GM18951 (cell line): ENCODE data around the gene CYP17A1.
A peak's percentile ranks its signal among the peaks of the same experiment; 100 is the strongest.

Source experiments
- POLR2A ChIP-seq: IDR thresholded peaks from 4 replicates; pipeline ENCODE4 v1.6.1; 2011; ENCODE audit warnings: mild to moderate bottlenecking; ENCODE audit not compliant: insufficient read length, insufficient read depth; ENCODE audit errors: extremely low read depth
- in situ Hi-C: fragments of 300-500 bp; cut with MboI; formaldehyde crosslinking; loops from one replicate; pipeline ENCODE4 v1.12.0; 2022; ENCODE audit warnings: low sequenced_read_pairs, mixed read lengths, inconsistent platforms; ENCODE audit not compliant: unreplicated experiment

Gene CYP17A1

DNA sequence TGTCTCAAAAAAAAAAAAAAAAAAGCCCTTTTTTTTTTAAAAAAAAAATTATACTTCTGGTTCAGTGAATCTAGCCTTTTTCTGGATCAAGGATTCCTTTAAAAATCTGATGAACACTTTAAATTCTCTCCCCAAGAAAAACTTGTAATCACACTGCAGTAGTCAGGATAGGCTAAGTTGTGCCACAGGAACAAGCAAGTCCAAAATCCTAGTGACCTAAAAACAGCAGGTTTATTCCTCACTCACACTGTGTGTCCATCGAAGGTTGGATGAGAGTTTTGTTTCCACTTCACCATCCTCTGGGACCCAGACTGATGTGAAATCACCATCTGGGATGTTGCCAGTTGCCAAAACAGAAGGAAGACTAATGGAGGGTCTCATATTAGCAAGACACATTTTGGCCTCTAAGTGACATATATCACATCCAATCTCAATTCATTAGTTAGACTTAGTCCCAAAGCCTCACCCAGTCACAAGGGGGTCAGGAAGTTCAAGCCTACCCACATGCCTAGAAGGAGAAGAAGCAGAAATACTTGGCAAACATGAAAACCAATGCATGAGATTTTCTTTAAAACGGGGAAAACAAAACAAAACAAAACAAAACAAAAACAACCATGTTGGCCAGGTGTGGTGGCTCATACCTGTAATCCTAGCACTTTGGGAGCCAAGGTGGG lies 32.7 kb downstream of the CYP17A1 start:
- in situ Hi-C loops = no loop called here
- TF ChIP-seq POLR2A = no peak

DNA sequence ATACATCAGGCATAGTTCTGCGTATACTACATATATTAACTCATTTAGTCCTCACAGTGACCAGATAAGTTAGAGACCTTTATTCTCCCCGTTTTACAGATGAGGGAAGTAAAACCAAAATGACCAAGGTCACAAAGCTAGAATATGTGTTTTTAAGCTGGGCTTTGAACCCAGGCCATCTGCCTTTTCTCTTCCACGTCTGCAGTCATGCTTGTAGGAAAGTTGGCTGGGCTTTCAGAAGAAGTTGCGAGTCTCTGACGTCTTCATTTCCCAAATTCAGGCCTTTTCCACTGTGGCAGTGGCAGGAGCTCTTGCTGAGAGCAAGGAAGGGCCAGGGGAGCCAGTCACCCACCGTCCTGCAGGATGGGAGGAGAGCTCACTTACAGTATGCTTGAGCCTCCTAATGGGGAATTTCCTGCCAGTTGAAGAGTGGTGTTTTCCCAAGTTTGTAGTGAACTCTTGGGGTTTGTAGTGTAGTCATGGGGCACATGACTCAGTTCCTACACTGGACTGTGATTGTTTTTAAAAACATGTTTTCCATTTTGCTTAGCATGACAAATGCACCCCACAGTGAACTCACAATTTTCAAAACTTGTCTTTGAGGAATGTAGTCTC lies 34.2 kb downstream of the CYP17A1 start:
- no peak for TF ChIP-seq POLR2A
- in situ Hi-C loops = no loop called here

DNA sequence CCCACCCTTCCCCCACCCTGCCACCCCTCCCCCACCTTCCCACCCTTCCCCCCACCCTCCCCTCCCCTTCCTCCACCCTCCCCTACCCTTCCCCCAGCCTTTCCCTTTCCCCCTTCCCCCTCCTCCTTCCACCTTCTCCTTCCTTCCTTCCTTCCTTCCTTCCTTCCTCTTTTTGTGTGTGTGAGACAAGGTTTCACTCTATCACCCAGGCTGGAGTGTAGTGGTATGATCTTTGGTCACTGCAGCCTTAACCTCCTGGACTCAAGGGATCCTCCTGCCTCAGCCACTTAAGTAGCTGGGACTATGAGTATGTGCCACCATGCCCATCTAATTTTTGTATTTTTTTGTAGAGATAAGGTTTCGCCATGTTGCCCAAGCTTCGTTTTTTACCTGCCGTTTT lies 35.2 kb downstream of the CYP17A1 start:
- in situ Hi-C loops = no loop called here
- TF ChIP-seq POLR2A = no peak

DNA sequence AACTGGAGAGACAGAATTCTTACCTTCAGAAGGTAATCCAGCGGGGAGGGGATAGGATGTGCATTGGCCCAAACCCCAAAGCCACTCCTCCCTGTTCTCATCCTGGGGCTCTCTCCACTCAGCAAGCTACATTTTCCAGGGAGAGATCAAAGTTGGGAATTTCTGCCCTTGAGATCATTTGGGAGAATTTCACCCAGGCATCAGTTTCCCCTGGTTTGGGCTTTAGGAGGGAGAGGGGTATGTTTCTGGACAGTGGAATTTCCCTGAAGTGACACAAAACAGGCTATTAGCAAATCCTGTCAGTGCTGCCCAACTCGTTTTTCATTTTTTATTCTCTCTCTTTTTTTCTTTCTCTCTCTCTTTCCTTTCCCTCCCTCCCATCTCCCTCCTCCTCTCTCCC lies 35.7 kb downstream of the CYP17A1 start:
- in situ Hi-C loops = no loop called here
- no peak for TF ChIP-seq POLR2A

- in situ Hi-C loops = no loop called here
Measured at GRCh38 chr10:102800611-102801335, 36.4 kb downstream of the CYP17A1 start.

GRCh38 chr10:102799691-102800471 lies 37.3 kb downstream of the CYP17A1 start:
- no peak for TF ChIP-seq POLR2A
- in situ Hi-C loops = no loop called here

More at GRCh38 chr10:102800611-102801335, 36.4 kb downstream of the CYP17A1 start:
- no peak for TF ChIP-seq POLR2A

DNA sequence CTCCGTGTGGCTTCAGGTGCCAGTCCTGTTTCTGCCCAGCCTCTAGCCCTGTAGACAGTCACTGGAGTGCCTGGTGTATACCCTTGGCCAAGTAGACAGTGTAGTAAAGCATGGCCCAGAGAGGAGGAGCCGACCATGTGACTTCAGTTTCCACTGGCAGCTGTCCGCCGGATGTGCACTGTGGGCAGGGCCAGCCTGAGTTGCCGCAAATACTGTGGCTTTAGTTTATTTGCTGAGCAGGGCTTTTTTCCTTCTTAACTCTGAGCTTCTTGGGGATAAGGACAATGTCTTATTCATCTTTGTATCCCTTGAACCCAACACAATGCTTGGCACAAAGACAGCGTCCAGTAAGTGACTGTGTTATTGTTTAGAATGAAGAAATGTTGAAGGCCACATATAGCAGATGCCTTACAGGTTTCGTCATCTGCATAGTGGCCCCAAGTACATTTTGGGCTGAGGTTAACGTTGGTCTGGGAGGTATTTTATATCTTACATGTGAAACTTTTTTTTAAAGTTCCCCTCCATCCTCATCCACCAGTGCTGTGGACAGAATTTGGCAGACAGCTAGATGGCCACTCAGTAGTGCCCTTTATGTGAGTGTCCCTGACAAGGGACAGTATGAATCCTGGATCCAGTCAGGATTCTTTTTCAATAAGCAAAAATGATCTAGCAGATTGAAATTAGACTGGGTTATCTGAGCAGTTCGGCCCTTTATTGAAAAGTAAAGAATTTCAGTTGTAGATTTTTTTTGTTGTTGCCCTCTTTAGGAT lies 40.6 kb downstream of the CYP17A1 start:
- TF ChIP-seq POLR2A = peak; percentile 45
- in situ Hi-C loops = no loop called here

GRCh38 chr10:102795453-102796406 lies 41.5 kb downstream of the CYP17A1 start:
- no peak for TF ChIP-seq POLR2A
- in situ Hi-C loops = no loop called here

- in situ Hi-C loops = no loop called here
- no peak for TF ChIP-seq POLR2A
Measured at GRCh38 chr10:102791754-102792395, 45.3 kb downstream of the CYP17A1 start.

DNA sequence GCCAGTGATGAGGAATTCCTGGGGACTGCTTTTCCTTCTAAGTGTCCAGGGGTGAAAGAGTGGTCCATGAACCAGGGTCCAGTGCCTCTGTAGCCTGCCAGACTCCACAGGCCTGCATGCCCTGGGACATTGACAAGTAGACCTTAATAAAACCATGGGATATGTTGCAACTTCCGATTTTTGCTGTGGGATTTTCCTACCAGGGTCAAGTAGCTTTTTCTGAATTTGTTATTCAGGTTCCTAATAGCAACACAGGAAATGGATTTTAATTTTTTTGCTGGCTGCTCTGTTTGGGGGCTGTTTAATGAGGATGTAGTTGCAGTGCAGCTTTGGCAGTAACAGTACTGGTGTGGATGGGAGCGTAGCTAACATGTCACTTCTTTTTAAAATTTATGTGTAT lies 51.4 kb downstream of the CYP17A1 start:
- in situ Hi-C loops = no loop called here
- no peak for TF ChIP-seq POLR2A

DNA sequence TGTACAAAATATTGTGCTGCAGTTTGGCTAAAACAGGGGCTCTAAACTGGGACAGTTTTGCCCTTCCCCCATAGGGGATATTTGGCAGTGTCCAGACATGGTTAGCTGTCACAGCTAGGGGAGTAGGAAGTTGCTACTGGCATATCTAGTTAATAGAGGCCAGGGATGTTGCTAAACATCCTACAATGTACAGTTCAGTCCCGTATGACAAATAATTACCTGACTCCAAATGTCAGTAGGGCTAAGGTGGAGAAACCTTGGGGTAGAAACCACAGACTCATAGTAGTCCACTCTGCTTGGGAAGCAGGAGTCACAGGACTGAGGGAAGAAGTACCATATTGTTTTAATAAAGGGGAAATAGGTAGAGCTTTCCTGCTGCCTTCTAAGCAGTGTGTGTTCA lies 53.6 kb downstream of the CYP17A1 start:
- TF ChIP-seq POLR2A = no peak
- in situ Hi-C loops = no loop called here
